ENCODE measurements around the gene CIB1.

Gene CIB1

DNA sequence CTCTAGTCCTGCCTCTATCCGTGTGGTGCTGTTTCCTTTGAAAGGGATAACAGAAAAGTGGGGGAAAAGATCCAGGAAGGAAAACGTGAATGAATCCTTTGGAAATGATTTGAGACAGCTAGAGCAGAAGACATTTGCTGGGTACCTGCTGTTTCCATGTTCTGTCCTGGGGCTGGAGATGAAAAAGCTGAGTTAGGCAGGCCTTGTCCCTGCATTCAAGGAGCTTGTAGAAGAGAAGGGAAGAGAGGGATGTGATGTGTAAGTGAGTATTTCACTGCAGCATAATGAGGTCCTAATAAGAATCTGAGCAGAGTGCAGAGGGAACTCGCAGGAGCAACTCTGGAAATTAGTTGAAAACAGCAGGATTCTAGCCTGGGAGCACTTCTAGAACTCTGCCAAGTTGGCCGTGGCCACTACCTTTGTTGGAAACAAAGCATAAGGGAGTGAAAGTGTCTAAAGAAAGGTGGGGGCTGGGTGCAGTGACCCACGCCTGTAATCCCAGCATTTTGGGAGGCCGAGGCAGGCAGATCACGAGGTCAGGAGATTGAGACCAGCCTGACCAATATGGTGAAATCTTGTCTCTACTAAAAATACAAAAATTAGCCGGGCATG lies 46.4 kb downstream of the CIB1 start:
- DNase-seq (ENCODE audit: low read depth), result no peak
- TF ChIP-seq, protein P1, sequence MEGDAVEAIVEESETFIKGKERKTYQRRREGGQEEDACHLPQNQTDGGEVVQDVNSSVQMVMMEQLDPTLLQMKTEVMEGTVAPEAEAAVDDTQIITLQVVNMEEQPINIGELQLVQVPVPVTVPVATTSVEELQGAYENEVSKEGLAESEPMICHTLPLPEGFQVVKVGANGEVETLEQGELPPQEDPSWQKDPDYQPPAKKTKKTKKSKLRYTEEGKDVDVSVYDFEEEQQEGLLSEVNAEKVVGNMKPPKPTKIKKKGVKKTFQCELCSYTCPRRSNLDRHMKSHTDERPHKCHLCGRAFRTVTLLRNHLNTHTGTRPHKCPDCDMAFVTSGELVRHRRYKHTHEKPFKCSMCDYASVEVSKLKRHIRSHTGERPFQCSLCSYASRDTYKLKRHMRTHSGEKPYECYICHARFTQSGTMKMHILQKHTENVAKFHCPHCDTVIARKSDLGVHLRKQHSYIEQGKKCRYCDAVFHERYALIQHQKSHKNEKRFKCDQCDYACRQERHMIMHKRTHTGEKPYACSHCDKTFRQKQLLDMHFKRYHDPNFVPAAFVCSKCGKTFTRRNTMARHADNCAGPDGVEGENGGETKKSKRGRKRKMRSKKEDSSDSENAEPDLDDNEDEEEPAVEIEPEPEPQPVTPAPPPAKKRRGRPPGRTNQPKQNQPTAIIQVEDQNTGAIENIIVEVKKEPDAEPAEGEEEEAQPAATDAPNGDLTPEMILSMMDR (conservative IDR thresholded peaks at IDR 0.05; ENCODE audit: low read length), result no peak
- H3K4me3 ChIP-seq (ENCODE audit: low read length), result no peak overlapping the region

DNA sequence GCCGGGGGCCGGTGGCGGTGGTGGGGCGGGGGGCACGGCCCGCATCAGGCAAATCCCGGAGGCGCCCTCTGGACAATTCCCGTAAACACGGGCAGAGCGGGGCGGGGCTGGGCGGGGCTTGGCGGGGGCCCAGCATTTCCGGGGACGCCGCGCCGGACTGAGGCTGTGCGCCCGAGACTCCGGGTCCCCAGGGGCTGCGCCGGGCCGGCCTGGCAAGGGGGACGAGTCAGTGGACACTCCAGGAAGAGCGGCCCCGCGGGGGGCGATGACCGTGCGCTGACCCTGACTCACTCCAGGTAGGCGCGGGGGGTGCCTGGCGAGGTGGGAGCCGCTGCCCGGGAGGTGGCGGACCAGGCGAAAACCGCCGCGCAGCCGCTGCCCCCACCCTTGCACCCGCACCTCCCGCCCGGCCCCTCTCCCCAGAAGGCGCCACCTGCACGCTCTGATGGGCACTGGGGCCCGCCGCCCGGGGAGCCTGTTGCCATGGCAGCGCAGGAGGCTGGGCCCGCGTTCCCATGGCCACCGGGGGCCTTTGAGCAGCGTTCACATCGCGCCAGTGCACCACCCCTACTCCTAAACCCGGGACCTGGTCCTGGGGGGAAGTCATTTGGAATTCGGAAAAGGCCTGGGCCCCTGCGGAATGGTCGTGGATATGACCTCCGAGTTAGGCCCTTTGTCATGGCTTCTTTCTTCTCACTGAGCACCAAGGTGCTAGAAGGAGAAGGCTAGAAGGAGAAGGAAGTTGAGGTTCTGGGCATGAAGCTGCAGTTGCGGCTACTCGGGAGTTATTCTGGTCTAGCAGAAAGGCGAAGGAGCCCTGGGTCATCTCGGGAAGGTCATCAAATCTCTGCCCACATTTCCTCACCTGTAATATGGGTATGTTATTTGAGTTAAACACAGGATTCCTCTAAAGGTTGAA lies 48.7 kb downstream of the CIB1 start:
- peak; percentile 10 for DNase-seq (ENCODE audit: low read depth)
- TF ChIP-seq, protein P1 (conservative IDR thresholded peaks at IDR 0.05; ENCODE audit: low read length), result no peak
- peak overlapping the region; percentile 71 for H3K4me3 ChIP-seq (ENCODE audit: low read length)

DNA sequence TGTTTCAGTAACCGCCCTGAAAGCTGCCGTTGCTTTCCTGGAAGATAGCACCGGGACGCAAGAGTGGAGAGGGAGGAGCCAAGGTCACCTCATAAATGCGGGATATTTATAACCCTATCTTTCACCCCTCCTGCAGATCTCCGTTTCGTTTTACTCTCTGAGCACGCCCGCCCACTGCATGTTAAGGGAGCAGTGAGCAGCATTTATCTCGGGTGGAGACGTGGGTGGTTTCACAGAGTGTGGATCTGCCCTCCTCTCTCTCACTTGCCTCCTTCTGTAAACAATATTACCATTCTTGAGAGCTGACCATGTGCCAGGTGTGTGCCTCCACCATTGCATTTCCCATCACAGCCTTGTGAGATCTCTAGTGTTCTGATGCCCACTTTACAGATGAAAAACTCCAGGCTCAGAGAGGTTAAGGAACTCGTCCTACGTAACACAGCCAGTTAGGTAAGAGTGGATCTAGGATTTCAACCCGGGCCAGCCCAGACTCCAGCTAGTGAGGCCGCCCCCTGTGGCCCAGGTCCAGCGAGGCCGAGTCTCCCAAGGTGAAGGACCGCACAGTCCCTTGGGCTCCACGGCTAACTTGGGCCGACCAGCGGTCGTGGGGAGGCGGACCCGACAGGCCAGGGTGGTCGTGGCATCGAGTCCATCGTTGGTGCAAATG lies 49.5 kb downstream of the CIB1 start:
- peak; percentile 61 for DNase-seq (ENCODE audit: low read depth)
- peak overlapping the region; percentile 71 for H3K4me3 ChIP-seq (ENCODE audit: low read length)
- TF ChIP-seq, protein P1 (conservative IDR thresholded peaks at IDR 0.05; ENCODE audit: low read length), result no peak

DNA sequence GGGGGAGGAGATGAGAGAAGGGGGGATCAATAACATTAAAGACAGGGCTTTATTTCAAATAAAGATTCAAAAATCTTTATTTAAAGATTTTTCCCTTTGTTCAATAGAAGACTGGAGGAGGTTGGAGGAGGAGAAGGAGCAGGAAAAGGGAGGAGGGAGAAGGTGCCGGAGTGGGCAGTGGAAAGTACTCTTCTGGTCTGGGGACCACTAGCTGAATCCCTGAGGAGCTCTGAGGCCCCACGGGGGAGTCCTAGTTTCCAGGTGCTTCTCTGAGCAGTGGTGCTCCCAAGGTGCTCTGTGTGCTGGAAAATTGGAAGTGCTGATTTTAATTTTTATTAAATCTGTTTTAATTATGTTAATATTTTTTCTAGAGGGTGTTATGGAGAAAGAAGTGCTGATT lies 52.0 kb downstream of the CIB1 start:
- TF ChIP-seq, protein P1 (conservative IDR thresholded peaks at IDR 0.05; ENCODE audit: low read length), result no peak
- no peak overlapping the region for H3K4me3 ChIP-seq (ENCODE audit: low read length)
- DNase-seq (ENCODE audit: low read depth), result no peak

Measured in AG10803 (cell line).